H9 (cell line): ENCODE results near the gene COQ8A. TPM values are rescaled to one million over a fixed set of nuclear protein-coding genes. Genes with fewer than 3 reads are reported as not detected.
A peak's percentile ranks its signal among the peaks of the same experiment; 100 is the strongest.

Experiments
- DNase-seq: peaks from one replicate; pipeline ENCODE4 v3.0.0-alpha.2; 2017
- H2AFZ ChIP-seq: one replicate; pipeline ENCODE4 v1.6.1; 2013; ENCODE audit warnings: mild to moderate bottlenecking, low read length, control low read depth, moderate library complexity
- H2AK5ac ChIP-seq: 2 replicates; pipeline ENCODE4 v1.6.1; 2013; ENCODE audit warnings: low read length, control low read depth, mixed read lengths; ENCODE audit not compliant: insufficient read length
- H2BK120ac ChIP-seq: one replicate; pipeline ENCODE4 v1.6.1; 2013; ENCODE audit warnings: low read depth, mild to moderate bottlenecking, low read length, control low read depth, inconsistent platforms; ENCODE audit not compliant: poor library complexity, severe bottlenecking
- H2BK12ac ChIP-seq: 2 replicates; pipeline ENCODE4 v1.6.1; 2013; ENCODE audit warnings: low read length, control low read depth, mixed read lengths, low read depth; ENCODE audit not compliant: insufficient read length
- H2BK15ac ChIP-seq: 2 replicates; pipeline ENCODE4 v1.6.1; 2013; ENCODE audit warnings: low read depth, low read length, control low read depth
- H2BK20ac ChIP-seq: one replicate; pipeline ENCODE4 v1.6.1; 2013; ENCODE audit warnings: low read depth, mild to moderate bottlenecking, low read length, control low read depth, inconsistent platforms; ENCODE audit not compliant: poor library complexity, severe bottlenecking
- H2BK5ac ChIP-seq: 2 replicates; pipeline ENCODE4 v1.6.1; 2013; ENCODE audit warnings: low read length, control low read depth, mixed read lengths; ENCODE audit not compliant: insufficient read length
- H3K14ac ChIP-seq: 2 replicates; pipeline ENCODE4 v1.6.1; 2013; ENCODE audit warnings: low read length, control low read depth; ENCODE audit not compliant: insufficient read depth
- H3K18ac ChIP-seq: 2 replicates; pipeline ENCODE4 v1.6.1; 2013; ENCODE audit warnings: low read depth, mild to moderate bottlenecking, mixed read lengths, low read length, control low read depth; ENCODE audit not compliant: insufficient read length
- H3K23ac ChIP-seq: 2 replicates; pipeline ENCODE4 v1.6.1; 2013; ENCODE audit warnings: low read length, control low read depth, mixed read lengths, low read depth; ENCODE audit not compliant: insufficient read length
- H3K23me2 ChIP-seq: 2 replicates; pipeline ENCODE4 v1.6.1; 2013; ENCODE audit warnings: low read depth, mild to moderate bottlenecking, mixed read lengths, low read length, control low read depth; ENCODE audit not compliant: insufficient read length, poor library complexity, severe bottlenecking
- H3K27ac ChIP-seq: 2 replicates; pipeline ENCODE4 v1.5.1; 2013; ENCODE audit warnings: low read length, control low read depth, mixed read lengths, low read depth; ENCODE audit not compliant: insufficient read length
- H3K27me3 ChIP-seq: 2 replicates; pipeline ENCODE4 v1.6.1; 2013; ENCODE audit warnings: low read length, control low read depth, inconsistent platforms; ENCODE audit not compliant: insufficient read depth
- H3K4ac ChIP-seq: 2 replicates; pipeline ENCODE4 v1.6.1; 2013; ENCODE audit warnings: low read depth, mild to moderate bottlenecking, control low read depth, inconsistent platforms, low read length, moderate library complexity
- H3K4me1 ChIP-seq: 2 replicates; pipeline ENCODE4 v1.6.1; 2013; ENCODE audit warnings: low read length, control low read depth, inconsistent platforms; ENCODE audit not compliant: insufficient read depth
- H3K4me2 ChIP-seq: 2 replicates; pipeline ENCODE4 v1.6.1; 2013; ENCODE audit warnings: low read length, control low read depth, mixed read lengths; ENCODE audit not compliant: insufficient read length, insufficient read depth
- H3K56ac ChIP-seq: 2 replicates; pipeline ENCODE4 v1.6.1; 2013; ENCODE audit warnings: low read depth, mild to moderate bottlenecking, mixed read lengths, low read length, control low read depth; ENCODE audit not compliant: insufficient read length
- H3K79me1 ChIP-seq: 2 replicates; pipeline ENCODE4 v1.6.1; 2013; ENCODE audit warnings: low read depth, mild to moderate bottlenecking, moderate library complexity, low read length, control low read depth, inconsistent platforms; ENCODE audit not compliant: insufficient read depth, poor library complexity, severe bottlenecking
- H3K79me2 ChIP-seq: 2 replicates; pipeline ENCODE4 v1.6.1; 2013; ENCODE audit warnings: low read length, control low read depth, inconsistent platforms; ENCODE audit not compliant: insufficient read depth
- H3K9ac ChIP-seq: 2 replicates; pipeline ENCODE4 v1.6.1; 2013; ENCODE audit warnings: low read length, control low read depth, mixed read lengths; ENCODE audit not compliant: insufficient read length; ENCODE audit errors: extremely low read depth
- H3K9me3 ChIP-seq: one replicate; pipeline ENCODE4 v1.6.1; 2013; ENCODE audit warnings: low read depth, low read length, inconsistent platforms; ENCODE audit not compliant: control insufficient read depth
- H3T11ph ChIP-seq: one replicate; pipeline ENCODE4 v1.6.1; 2013; ENCODE audit warnings: mild to moderate bottlenecking, low read length, control low read depth, inconsistent platforms
- H4K20me1 ChIP-seq: one replicate; pipeline ENCODE4 v1.6.1; 2013; ENCODE audit not compliant: control insufficient read depth, insufficient read length, insufficient read depth
- H4K5ac ChIP-seq: 2 replicates; pipeline ENCODE4 v1.6.1; 2013; ENCODE audit warnings: low read depth, mild to moderate bottlenecking, mixed read lengths, low read length, control low read depth; ENCODE audit not compliant: insufficient read length
- H4K8ac ChIP-seq: replicated peaks from 2 replicates; pipeline ENCODE4 v1.6.1; 2013; ENCODE audit warnings: low read length, control low read depth, mixed read lengths, low read depth; ENCODE audit not compliant: insufficient read length
- H4K91ac ChIP-seq: 2 replicates; pipeline ENCODE4 v1.6.1; 2013; ENCODE audit warnings: low read depth, mild to moderate bottlenecking, moderate library complexity, mixed read lengths, low read length, control low read depth; ENCODE audit not compliant: insufficient read length
- H3K27ac Mint-ChIP-seq, 3 experiments: 2 replicates in 2 of 3; 3 replicates in 1 of 3; pipeline ENCODE4 v1.8.0; 2020 to 2021; ENCODE audit warnings: mixed read lengths in 3 of 3, mild to moderate bottlenecking in 1 of 3, moderate library complexity in 1 of 3
- H3K27me3 Mint-ChIP-seq: 2 replicates; pipeline ENCODE4 v1.8.0; 2021; ENCODE audit warnings: low read depth, mild to moderate bottlenecking, moderate library complexity, mixed read lengths
- H3K36me3 Mint-ChIP-seq, 3 experiments: 2 replicates in 2 of 3; 3 replicates in 1 of 3; pipeline ENCODE4 v1.8.0; 2020 to 2021; ENCODE audit warnings: low read depth in 3 of 3, mixed read lengths in 3 of 3; ENCODE audit not compliant: insufficient read depth in 1 of 3
- H3K4me1 Mint-ChIP-seq, 2 experiments: 2 replicates each; pipeline ENCODE4 v1.8.0; 2020; ENCODE audit warnings: mixed read lengths in 2 of 2
- H3K4me3 Mint-ChIP-seq, 2 experiments: 2 replicates in 1 of 2; 3 replicates in 1 of 2; pipeline ENCODE4 v1.8.0; 2020 to 2021; ENCODE audit warnings: mild to moderate bottlenecking in 2 of 2, mixed read lengths in 2 of 2, moderate library complexity in 1 of 2
- H3K9me3 Mint-ChIP-seq, 2 experiments: 2 replicates in 1 of 2; 3 replicates in 1 of 2; pipeline ENCODE4 v1.8.0; 2020; ENCODE audit warnings: mild to moderate bottlenecking in 2 of 2, mixed read lengths in 2 of 2, moderate library complexity in 1 of 2
- CTCF ChIP-seq: fragments of 200-600 bp; sonication (generic); conservative IDR thresholded peaks from 3 replicates; pipeline ENCODE4 v1.8.0; 2021; ENCODE audit warnings: antibody characterized with exemption, mild to moderate bottlenecking
- WGBS: extraction: QIAGEN DNeasy Blood & Tissue Kit; methylation state at CpG from one replicate; pipeline ENCODE4 v1.1.7; 2013; ENCODE audit warnings: missing lambda C conversion rate, low lambda C conversion rate, mixed read lengths; ENCODE audit not compliant: insufficient read length; ENCODE audit errors: extremely low coverage; 5-methylcytosine and 5-hydroxymethylcytosine counted together
- total RNA-seq: library from RNA; stranded (reverse); gene quantifications from 2 replicates; pipeline ENCODE4 v1.2.1, GENCODE V29; 2021

The COQ8A gene
- total RNA-seq, 1 experiment from 2014 or later, result 26.0 TPM

GRCh38 chr1:226946285-226946684 is 6.2 kb downstream of the COQ8A start:
- Histone ChIP-seq H2BK5ac (no peak overlapping the region), H3K9me3 (no peaks in the 10 kb centered on the region), H2BK120ac (no peak overlapping the region), H4K91ac (no peak overlapping the region), H3K18ac (no peak overlapping the region), H2AK5ac (no peak overlapping the region), H3K27ac (no peak overlapping the region), H3K14ac (no peak overlapping the region), H3K79me1 (peaks cover 5% of the 10 kb centered on the region), H3K27me3 (no peaks in the 10 kb centered on the region), H3T11ph (no peak overlapping the region), H3K4me1 (peaks cover 7% of the 10 kb centered on the region), H4K20me1 (no peaks in the 10 kb centered on the region), H2BK12ac (no peak overlapping the region), H3K4me2 (no peak overlapping the region), H3K23ac (no peak overlapping the region), H2AFZ (no peak overlapping the region), H3K4ac (no peak overlapping the region), H4K5ac (no peak overlapping the region), H3K23me2 (no peaks in the 10 kb centered on the region), H3K9ac (no peak overlapping the region), H4K8ac (no peak overlapping the region), H2BK20ac (no peak overlapping the region), H3K56ac (no peak overlapping the region), H2BK15ac (no peak overlapping the region), H3K79me2 (no peaks in the 10 kb centered on the region)
- no peak overlapping the region for H3K4me3 Mint-ChIP-seq
- H3K27ac Mint-ChIP-seq, result peak overlapping the region; percentile 18 to 32 (median 23); a peak in 2 of 7 replicates
- peaks cover 2 to 4% of the 10 kb centered on the region in 2 experiments; a peak in 1 of 5 replicates for H3K9me3 Mint-ChIP-seq
- H3K4me1 Mint-ChIP-seq, result peaks cover 42 to 50% of the 10 kb centered on the region in 2 experiments
- H3K27me3 Mint-ChIP-seq, result no peaks in the 10 kb centered on the region; the same call in 1 of the 2 replicates
- peaks cover 3 to 7% (median 5%) of the 10 kb centered on the region in 3 experiments; a peak in 6 of 7 replicates for H3K36me3 Mint-ChIP-seq
- DNase-seq, result no peak
- WGBS, result no CpG with 5 or more reads among the region's 9 CpGs
- TF ChIP-seq CTCF, result no peak
